GM23248 (cell line): ENCODE data around the gene SERPIND1. TPM values are rescaled to one million over a fixed set of nuclear protein-coding genes. Genes with fewer than 3 reads are reported as not detected.

Experiments
- DNase-seq: peaks from one replicate; pipeline ENCODE4 v3.0.0-alpha.2; 2015
- H2AFZ ChIP-seq: fragments of 200-600 bp; sonication (generic); 2 replicates; pipeline ENCODE4 v1.6.1; 2016; ENCODE audit warnings: antibody characterized with exemption
- H3F3A ChIP-seq: fragments of 200-600 bp; sonication (generic); 2 replicates; pipeline ENCODE4 v1.6.1; 2016; ENCODE audit warnings: mild to moderate bottlenecking, antibody characterized with exemption, mixed run types; ENCODE audit not compliant: insufficient read depth
- H3K27ac ChIP-seq: fragments of 200-600 bp; sonication (generic); 2 replicates; pipeline ENCODE4 v1.5.1; 2016; ENCODE audit warnings: mild to moderate bottlenecking
- H3K27me3 ChIP-seq: fragments of 200-600 bp; sonication (generic); replicated peaks from 2 replicates; pipeline ENCODE4 v1.6.1; 2016; ENCODE audit warnings: mild to moderate bottlenecking; ENCODE audit not compliant: insufficient read depth
- H3K36me3 ChIP-seq: fragments of 200-600 bp; sonication (generic); 2 replicates; pipeline ENCODE4 v1.6.1; 2016; ENCODE audit warnings: low read depth, mild to moderate bottlenecking
- H3K4me1 ChIP-seq: fragments of 200-600 bp; sonication (generic); 2 replicates; pipeline ENCODE4 v1.6.1; 2016; ENCODE audit warnings: mild to moderate bottlenecking; ENCODE audit not compliant: insufficient read depth
- H3K4me2 ChIP-seq: fragments of 200-600 bp; sonication (generic); one replicate; pipeline ENCODE4 v1.6.1; 2016; ENCODE audit warnings: mild to moderate bottlenecking; ENCODE audit not compliant: unreplicated experiment
- H3K4me3 ChIP-seq: fragments of 200-600 bp; sonication (generic); 2 replicates; pipeline ENCODE4 v1.5.1; 2016; ENCODE audit warnings: mild to moderate bottlenecking
- H3K79me2 ChIP-seq: fragments of 200-600 bp; sonication (generic); 2 replicates; pipeline ENCODE4 v1.6.1; 2016; ENCODE audit warnings: mild to moderate bottlenecking; ENCODE audit not compliant: insufficient read depth
- H3K9ac ChIP-seq: fragments of 200-600 bp; sonication (generic); 2 replicates; pipeline ENCODE4 v1.6.1; 2016; ENCODE audit warnings: mild to moderate bottlenecking
- H3K9me2 ChIP-seq: fragments of 200-600 bp; sonication (generic); 2 replicates; pipeline ENCODE4 v1.6.1; 2016; ENCODE audit warnings: mixed run types, mild to moderate bottlenecking, moderate library complexity; ENCODE audit not compliant: insufficient read depth
- H3K9me3 ChIP-seq: fragments of 200-600 bp; sonication (generic); one replicate; pipeline ENCODE4 v1.6.1; 2017; ENCODE audit warnings: low read depth
- H4K20me1 ChIP-seq: fragments of 200-600 bp; sonication (generic); 2 replicates; pipeline ENCODE4 v1.6.0; 2016; ENCODE audit not compliant: insufficient read depth
- EZH2 ChIP-seq: fragments of 200-600 bp; sonication (generic); IDR thresholded peaks from 2 replicates; pipeline ENCODE4 v1.6.1; 2018; ENCODE audit warnings: antibody characterized with exemption, mild to moderate bottlenecking; ENCODE audit not compliant: insufficient read depth, poor library complexity, severe bottlenecking
- EZH2phosphoT487 ChIP-seq: fragments of 200-600 bp; sonication (generic); IDR thresholded peaks from 2 replicates; pipeline ENCODE4 v1.6.1; 2018; ENCODE audit warnings: antibody characterized with exemption, moderate library complexity, mild to moderate bottlenecking, low read depth; ENCODE audit not compliant: insufficient read depth
- WGBS, 2 experiments: methylation state at CpG; one replicate each; pipeline ENCODE4 v1.1.6; 2015 to 2017; ENCODE audit warnings: low lambda C conversion rate in 2 of 2, low coverage in 1 of 2; ENCODE audit errors: missing lambda C conversion rate in 2 of 2; 5-methylcytosine and 5-hydroxymethylcytosine counted together
- in situ Hi-C: fragments of 300-500 bp; cut with MboI; formaldehyde crosslinking; loops from 2 replicates; pipeline ENCODE4 v1.15.0; 2020
- polyA plus RNA-seq: library from polyadenylated mRNA; unstranded; fragments of >200 nt; fragmentation: Nextera tagmentation; extraction: Ambion mirVana; gene quantifications from 2 replicates; pipeline ENCODE4 v1.2.1, GENCODE V29; 2016
- total RNA-seq: library from RNA; depleted of rRNA; stranded (reverse); fragments of >200 nt; shearing (Covaris generic); gene quantifications from 2 replicates; pipeline ENCODE4 v1.2.3, GENCODE V29; 2014

Gene SERPIND1
- total and polyA plus RNA-seq, 2 experiments from 2014 or later = 0.26 TPM; not detected in 1

GRCh38 chr22:20798218-20798617, 24.3 kb downstream of the SERPIND1 start:
- Histone ChIP-seq H3K9me3 (no peaks in the 10 kb centered on the region), H3K9ac (no peak overlapping the region), H3K4me1 (0 out of 2 replicates have a peak, but pooled peaks cover 1% of the 10 kb centered on the region), H4K20me1 (no peaks in the 10 kb centered on the region), H2AFZ (no peak overlapping the region), H3K27ac (no peak overlapping the region), H3K9me2 (no peaks in the 10 kb centered on the region), H3F3A (no peaks in the 10 kb centered on the region), H3K4me3 (no peak overlapping the region), H3K27me3 (no peaks in the 10 kb centered on the region), H3K36me3 (peaks cover 22% of the 10 kb centered on the region), H3K79me2 (no peaks in the 10 kb centered on the region), H3K4me2 (no peak overlapping the region)
- DNase-seq = no peak
- TF ChIP-seq EZH2 (no peak), EZH2phosphoT487 (no peak)
- in situ Hi-C loops = no loop called here
- WGBS, 2 experiments = 98 to 99% methylated on average over 5 of the region's 5 CpGs

- Histone ChIP-seq H2AFZ (no peak overlapping the region), H3K9me3 (no peaks in the 10 kb centered on the region), H3K4me3 (no peak overlapping the region), H3K27me3 (no peaks in the 10 kb centered on the region), H3K9ac (no peak overlapping the region), H3F3A (no peaks in the 10 kb centered on the region), H3K9me2 (no peaks in the 10 kb centered on the region), H3K4me2 (no peak overlapping the region), H3K27ac (no peak overlapping the region), H3K4me1 (no peaks in the 10 kb centered on the region), H3K79me2 (no peaks in the 10 kb centered on the region), H3K36me3 (peaks cover 23% of the 10 kb centered on the region), H4K20me1 (no peaks in the 10 kb centered on the region)
- 97 to 98% methylated on average over 10 of the region's 10 CpGs for WGBS, 2 experiments
- in situ Hi-C loops = no loop called here
- no peak for DNase-seq
- TF ChIP-seq EZH2phosphoT487 = no peak
- TF ChIP-seq EZH2 = no peak
These were observed 25.1 kb downstream of the SERPIND1 start for GRCh38 chr22:20798974-20799373.

DNA sequence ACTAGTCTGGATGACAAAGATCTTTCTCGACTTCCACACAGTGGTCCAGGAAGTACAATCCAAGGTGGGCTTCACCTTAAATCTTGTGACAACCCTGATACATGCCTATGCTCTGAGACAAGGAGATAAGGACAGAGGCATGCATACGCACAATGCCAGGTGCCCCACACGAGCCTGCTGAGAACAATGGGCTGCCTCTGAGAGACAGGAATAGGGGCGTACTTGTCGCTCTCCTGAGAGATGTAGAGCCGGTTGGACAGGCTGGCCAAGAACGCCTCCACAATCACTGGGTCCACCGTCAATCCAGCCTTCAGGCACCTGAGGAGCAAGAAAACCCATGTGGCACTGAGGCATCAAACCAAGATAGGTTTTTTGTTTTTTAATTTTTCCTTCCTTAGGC, 25.5 kb downstream of the SERPIND1 start:
- no peak overlapping the region for H3K27ac ChIP-seq
- H3K27me3 ChIP-seq = no peaks in the 10 kb centered on the region
- H2AFZ ChIP-seq = no peak overlapping the region
- H4K20me1 ChIP-seq = no peaks in the 10 kb centered on the region
- in situ Hi-C loops = no loop called here
- H3K4me2 ChIP-seq = no peak overlapping the region
- H3K36me3 ChIP-seq = peaks cover 27% of the 10 kb centered on the region
- no peaks in the 10 kb centered on the region for H3K9me3 ChIP-seq
- TF ChIP-seq EZH2 (no peak), EZH2phosphoT487 (no peak)
- H3K4me3 ChIP-seq = no peak overlapping the region
- no peak overlapping the region for H3K9ac ChIP-seq
- DNase-seq = no peak
- no peaks in the 10 kb centered on the region for H3K9me2 ChIP-seq
- no peaks in the 10 kb centered on the region for H3K79me2 ChIP-seq
- no peaks in the 10 kb centered on the region for H3K4me1 ChIP-seq
- WGBS, 2 experiments = 91 to 92% methylated on average over 8 of the region's 8 CpGs
- no peaks in the 10 kb centered on the region for H3F3A ChIP-seq

- Histone ChIP-seq H3K36me3 (peaks cover 23% of the 10 kb centered on the region), H3K79me2 (no peaks in the 10 kb centered on the region), H3K4me3 (no peak overlapping the region), H3K27ac (no peak overlapping the region), H3K4me2 (no peak overlapping the region), H3K9me3 (no peaks in the 10 kb centered on the region), H3K9ac (no peak overlapping the region), H3F3A (peaks cover 15% of the 10 kb centered on the region), H3K4me1 (peaks cover 17% of the 10 kb centered on the region), H3K9me2 (no peaks in the 10 kb centered on the region), H4K20me1 (no peaks in the 10 kb centered on the region), H2AFZ (no peak overlapping the region), H3K27me3 (no peaks in the 10 kb centered on the region)
- in situ Hi-C loops = no loop called here
- 76 to 81% methylated on average over 5 to 6 of the region's 6 CpGs for WGBS, 2 experiments
- TF ChIP-seq EZH2 (no peak), EZH2phosphoT487 (no peak)
- DNase-seq = no peak
These were observed 28.5 kb downstream of the SERPIND1 start for GRCh38 chr22:20802452-20802851.
